ENCODE results near the gene RPP30. TPM values are rescaled to one million over a fixed set of nuclear protein-coding genes. Genes with fewer than 3 reads are reported as not detected.

RPP30 gene
- polyA plus RNA-seq (2013, experiment 1 of 2), result 103 TPM
- 93.7 TPM for polyA plus RNA-seq (2013, experiment 2 of 2)

GRCh38 chr10:90871766-90872647 lies at the start of gene RPP30:
Gene RPP30 (plus strand): TSS chr10:90871974. CDS start chr10:90871987, 13 bp downstream.
- 1% methylated on average over 43 of the region's 43 CpGs for WGBS
- Histone ChIP-seq H3K9ac (ENCODE audit: low read depth, low read length) (peak within 1 kb of the TSS; percentile 92), H3K36me3 (ENCODE audit: insufficient read depth, low read length) (peaks cover 25% of the 10 kb centered on the region), H3K4me1 (ENCODE audit: insufficient read depth, low read length) (peaks cover 8% of the 10 kb centered on the region; the same call in 1 of the 2 replicates), H3K4me3 (ENCODE audit: low read length) (peak within 1 kb of the TSS; percentile 90), H3K27ac (ENCODE audit: low read depth, low read length) (peak within 1 kb of the TSS; percentile 80), H3K27me3 (ENCODE audit: insufficient read depth, low read length) (no peaks in the 10 kb centered on the region), H3K9me3 (ENCODE audit: insufficient read depth, low read depth, low read length) (peaks cover 9% of the 10 kb centered on the region; the same call in 1 of the 2 replicates)

- WGBS, result 88% methylated on average over 1 of the region's 1 CpG
- peaks cover 2% of the 10 kb centered on the region for H3K36me3 ChIP-seq (ENCODE audit: insufficient read depth, low read length)
Observed at GRCh38 chr10:90822508-90822907, 49.3 kb upstream of the RPP30 start.

DNA sequence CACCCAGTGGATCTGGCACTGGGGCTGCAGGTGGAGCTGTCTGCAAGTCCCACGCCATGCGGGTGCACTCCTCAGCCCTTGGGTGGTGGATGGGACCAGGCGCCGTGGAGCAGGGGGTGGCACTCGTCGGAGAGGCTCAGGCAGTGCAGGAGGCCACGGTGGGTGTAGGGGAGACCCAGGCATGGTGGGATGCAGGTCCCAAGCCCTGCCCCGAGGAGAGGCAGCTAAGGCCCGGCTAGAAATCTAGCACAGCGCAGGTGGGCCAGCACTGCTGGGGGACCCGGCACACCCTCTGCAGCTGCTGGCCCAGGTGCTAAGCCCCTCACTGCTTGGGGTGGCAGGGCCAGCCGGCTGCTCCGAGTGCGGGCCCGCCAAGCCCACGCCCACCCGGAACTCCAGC lies 39.7 kb upstream of the RPP30 start:
- 96% methylated on average over 17 of the region's 17 CpGs for WGBS

More at GRCh38 chr10:90822508-90822907, 49.3 kb upstream of the RPP30 start:
- Histone ChIP-seq H3K9ac (ENCODE audit: low read depth, low read length) (no peak overlapping the region), H3K9me3 (ENCODE audit: insufficient read depth, low read depth, low read length) (peaks cover 29% of the 10 kb centered on the region), H3K27me3 (ENCODE audit: insufficient read depth, low read length) (no peaks in the 10 kb centered on the region), H3K4me1 (ENCODE audit: insufficient read depth, low read length) (peaks cover 17% of the 10 kb centered on the region), H3K4me3 (ENCODE audit: low read length) (no peak overlapping the region), H3K27ac (ENCODE audit: low read depth, low read length) (no peak overlapping the region)

GRCh38 chr10:90834326-90834725 lies 37.4 kb upstream of the RPP30 start:
- Histone ChIP-seq H3K4me1 (ENCODE audit: insufficient read depth, low read length) (no peaks in the 10 kb centered on the region), H3K27me3 (ENCODE audit: insufficient read depth, low read length) (no peaks in the 10 kb centered on the region), H3K36me3 (ENCODE audit: insufficient read depth, low read length) (no peaks in the 10 kb centered on the region), H3K4me3 (ENCODE audit: low read length) (no peak overlapping the region), H3K9ac (ENCODE audit: low read depth, low read length) (no peak overlapping the region), H3K27ac (ENCODE audit: low read depth, low read length) (no peak overlapping the region), H3K9me3 (ENCODE audit: insufficient read depth, low read depth, low read length) (no peaks in the 10 kb centered on the region)
- WGBS, result 93% methylated on average over 2 of the region's 3 CpGs

More for the DNA sequence above, 39.7 kb upstream of the RPP30 start:
- Histone ChIP-seq H3K27me3 (ENCODE audit: insufficient read depth, low read length) (no peaks in the 10 kb centered on the region), H3K4me3 (ENCODE audit: low read length) (no peak overlapping the region), H3K9ac (ENCODE audit: low read depth, low read length) (no peak overlapping the region), H3K36me3 (ENCODE audit: insufficient read depth, low read length) (no peaks in the 10 kb centered on the region), H3K27ac (ENCODE audit: low read depth, low read length) (no peak overlapping the region), H3K4me1 (ENCODE audit: insufficient read depth, low read length) (no peaks in the 10 kb centered on the region), H3K9me3 (ENCODE audit: insufficient read depth, low read depth, low read length) (0 out of 2 replicates have a peak, but pooled peaks cover under 1% of the 10 kb centered on the region)

DNA sequence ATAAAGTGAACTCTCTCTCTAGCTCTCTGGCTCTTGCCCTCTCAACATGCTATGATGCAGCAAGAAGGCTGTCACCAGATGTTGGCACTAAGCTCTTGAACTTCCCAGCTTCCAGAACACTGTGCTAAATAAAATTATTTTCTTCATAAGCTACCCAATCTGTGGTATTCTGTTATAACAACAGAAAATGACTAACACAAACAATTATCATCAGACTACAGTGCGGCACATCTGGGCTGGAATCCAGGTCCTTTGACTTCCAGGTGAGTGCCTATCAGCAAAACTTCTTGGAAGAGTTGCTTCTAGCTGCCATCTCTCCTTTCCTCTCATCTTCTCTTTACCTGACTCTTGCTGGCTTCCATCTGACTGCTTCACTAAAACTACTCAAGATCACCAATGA lies 34.3 kb upstream of the RPP30 start:
- WGBS, result 91% methylated on average over 1 of the region's 1 CpG
- Histone ChIP-seq H3K4me1 (ENCODE audit: insufficient read depth, low read length) (no peaks in the 10 kb centered on the region), H3K9ac (ENCODE audit: low read depth, low read length) (no peak overlapping the region), H3K27me3 (ENCODE audit: insufficient read depth, low read length) (no peaks in the 10 kb centered on the region), H3K36me3 (ENCODE audit: insufficient read depth, low read length) (no peaks in the 10 kb centered on the region), H3K4me3 (ENCODE audit: low read length) (no peak overlapping the region), H3K27ac (ENCODE audit: low read depth, low read length) (no peak overlapping the region), H3K9me3 (ENCODE audit: insufficient read depth, low read depth, low read length) (no peaks in the 10 kb centered on the region; the same call in 1 of the 2 replicates)

- no peak overlapping the region for H3K4me3 ChIP-seq (ENCODE audit: low read length)
Observed at GRCh38 chr10:90842725-90843124, 29.0 kb upstream of the RPP30 start.

DNA sequence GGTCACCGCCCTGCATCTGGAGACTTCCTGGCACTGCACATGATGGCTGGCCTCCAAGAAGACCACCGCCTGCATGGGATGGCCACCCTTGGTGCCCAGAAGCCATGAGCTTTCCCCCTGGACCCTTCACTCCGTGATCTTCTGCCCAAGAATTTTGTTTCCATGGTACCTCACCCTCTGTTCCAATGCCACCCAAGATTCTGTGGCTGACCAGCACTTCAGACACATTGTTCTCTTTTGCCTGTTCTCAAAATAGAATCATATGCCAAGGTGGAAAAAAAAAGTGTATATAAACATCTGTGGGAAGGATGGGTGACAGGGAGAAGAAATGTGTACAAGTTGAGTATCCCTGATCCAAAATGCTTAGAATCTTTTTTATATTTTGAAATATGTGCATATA lies 26.0 kb upstream of the RPP30 start:
- Histone ChIP-seq H3K4me3 (ENCODE audit: low read length) (no peak overlapping the region), H3K4me1 (ENCODE audit: insufficient read depth, low read length) (no peaks in the 10 kb centered on the region), H3K27me3 (ENCODE audit: insufficient read depth, low read length) (no peaks in the 10 kb centered on the region), H3K9ac (ENCODE audit: low read depth, low read length) (no peak overlapping the region), H3K9me3 (ENCODE audit: insufficient read depth, low read depth, low read length) (peaks cover 15% of the 10 kb centered on the region), H3K27ac (ENCODE audit: low read depth, low read length) (no peak overlapping the region), H3K36me3 (ENCODE audit: insufficient read depth, low read length) (no peaks in the 10 kb centered on the region)
- 92% methylated on average over 3 of the region's 3 CpGs for WGBS

More at GRCh38 chr10:90842725-90843124, 29.0 kb upstream of the RPP30 start:
- no peaks in the 10 kb centered on the region for H3K36me3 ChIP-seq (ENCODE audit: insufficient read depth, low read length)
- 95% methylated on average over 1 of the region's 1 CpG for WGBS
- H3K9ac ChIP-seq (ENCODE audit: low read depth, low read length), result no peak overlapping the region
- H3K9me3 ChIP-seq (ENCODE audit: insufficient read depth, low read depth, low read length), result no peaks in the 10 kb centered on the region; the same call in 1 of the 2 replicates
- H3K4me1 ChIP-seq (ENCODE audit: insufficient read depth, low read length), result no peaks in the 10 kb centered on the region
- H3K27ac ChIP-seq (ENCODE audit: low read depth, low read length), result no peak overlapping the region
- H3K27me3 ChIP-seq (ENCODE audit: insufficient read depth, low read length), result no peaks in the 10 kb centered on the region

DNA sequence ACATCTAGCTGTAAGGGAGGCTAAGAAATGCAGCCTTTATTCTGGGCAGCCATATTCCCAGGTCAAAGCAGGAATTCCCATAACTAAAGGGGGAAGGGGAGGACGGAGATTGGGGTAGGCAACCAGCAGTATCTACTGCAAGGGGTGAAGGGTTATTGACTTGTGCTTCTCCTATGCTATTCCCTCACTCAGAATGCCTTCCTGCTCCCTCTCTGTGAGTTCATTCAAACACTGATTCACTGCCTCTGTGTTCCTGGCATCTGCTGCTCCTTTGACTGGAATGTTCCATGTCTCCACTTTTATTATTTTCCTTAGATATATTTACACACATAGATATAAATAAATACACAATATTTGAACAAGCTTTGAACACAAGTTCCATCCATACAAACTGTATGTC lies 25.0 kb upstream of the RPP30 start:
- Histone ChIP-seq H3K9ac (ENCODE audit: low read depth, low read length) (no peak overlapping the region), H3K9me3 (ENCODE audit: insufficient read depth, low read depth, low read length) (peaks cover 23% of the 10 kb centered on the region), H3K27me3 (ENCODE audit: insufficient read depth, low read length) (no peaks in the 10 kb centered on the region), H3K27ac (ENCODE audit: low read depth, low read length) (no peak overlapping the region), H3K4me3 (ENCODE audit: low read length) (no peak overlapping the region), H3K36me3 (ENCODE audit: insufficient read depth, low read length) (no peaks in the 10 kb centered on the region), H3K4me1 (ENCODE audit: insufficient read depth, low read length) (no peaks in the 10 kb centered on the region)
- WGBS, result 90% methylated on average over 1 of the region's 1 CpG

- Histone ChIP-seq H3K4me1 (ENCODE audit: insufficient read depth, low read length) (no peaks in the 10 kb centered on the region), H3K27ac (ENCODE audit: low read depth, low read length) (no peak overlapping the region), H3K9ac (ENCODE audit: low read depth, low read length) (no peak overlapping the region), H3K4me3 (ENCODE audit: low read length) (no peak overlapping the region), H3K9me3 (ENCODE audit: insufficient read depth, low read depth, low read length) (peaks cover 23% of the 10 kb centered on the region), H3K27me3 (ENCODE audit: insufficient read depth, low read length) (no peaks in the 10 kb centered on the region), H3K36me3 (ENCODE audit: insufficient read depth, low read length) (no peaks in the 10 kb centered on the region)
- WGBS, result 89% methylated on average over 1 of the region's 1 CpG
Observed at GRCh38 chr10:90847436-90847835, 24.3 kb upstream of the RPP30 start.

DNA sequence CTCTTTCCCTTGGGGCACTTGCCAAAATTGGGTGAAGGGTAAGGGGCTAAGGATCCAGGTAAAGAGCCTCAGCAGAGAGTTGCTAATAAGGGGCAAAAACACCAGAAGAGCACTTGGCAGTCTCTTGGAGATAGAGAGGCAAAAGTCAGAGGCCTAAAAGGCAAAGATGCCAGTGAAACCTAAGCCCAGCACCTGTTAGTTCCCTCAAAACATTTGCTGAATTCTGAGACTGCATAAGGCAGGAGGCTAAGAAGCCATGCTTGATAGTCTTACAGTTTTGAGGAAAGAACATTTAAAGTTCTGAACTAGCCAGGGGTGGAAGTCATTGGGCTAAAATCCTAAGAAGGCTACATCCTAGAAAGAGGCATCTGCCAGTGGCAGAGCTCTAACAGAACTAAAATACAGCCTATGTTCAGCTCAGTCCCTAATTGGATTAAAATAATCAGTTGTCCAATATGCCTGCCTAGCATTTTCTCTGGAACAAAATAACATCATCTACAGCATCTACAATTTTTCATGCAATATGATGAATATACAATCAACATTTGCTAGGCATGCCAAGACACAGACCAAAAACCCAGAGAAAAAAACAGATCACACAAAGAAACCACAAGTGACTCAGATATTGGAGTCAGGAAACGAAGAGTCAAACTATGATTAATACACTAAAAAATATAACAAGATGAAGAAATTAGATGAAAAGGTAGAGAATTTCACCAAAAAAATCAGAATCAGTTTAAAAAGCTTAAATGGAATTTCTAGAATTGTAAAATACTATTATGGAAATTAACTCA lies 21.6 kb upstream of the RPP30 start:
- Histone ChIP-seq H3K27me3 (ENCODE audit: insufficient read depth, low read length) (peaks cover 8% of the 10 kb centered on the region), H3K9ac (ENCODE audit: low read depth, low read length) (no peak overlapping the region), H3K4me3 (ENCODE audit: low read length) (no peak overlapping the region), H3K27ac (ENCODE audit: low read depth, low read length) (no peak overlapping the region), H3K9me3 (ENCODE audit: insufficient read depth, low read depth, low read length) (peaks cover 23% of the 10 kb centered on the region), H3K36me3 (ENCODE audit: insufficient read depth, low read length) (no peaks in the 10 kb centered on the region), H3K4me1 (ENCODE audit: insufficient read depth, low read length) (no peaks in the 10 kb centered on the region)
- no CpG with 5 or more reads among the region's 1 CpG for WGBS

DNA sequence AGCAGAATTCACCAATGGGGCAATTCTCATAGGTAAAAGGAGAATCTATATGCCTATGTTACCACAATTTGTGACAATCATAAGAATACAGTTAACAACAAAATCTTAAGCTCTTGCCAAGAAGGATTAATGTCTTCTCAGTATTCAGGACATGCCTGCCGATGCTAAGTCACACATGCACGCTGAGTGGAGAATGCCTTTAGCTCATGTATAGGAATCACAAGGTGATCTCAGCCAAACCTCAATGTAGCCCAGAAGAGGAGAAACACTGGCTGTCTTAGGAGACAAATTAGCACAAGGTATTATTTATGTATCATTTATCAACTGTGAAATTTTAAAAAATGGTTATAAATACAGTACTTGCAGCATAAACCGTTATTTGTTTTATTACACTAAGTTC lies 16.6 kb upstream of the RPP30 start:
- no peak overlapping the region for H3K27ac ChIP-seq (ENCODE audit: low read depth, low read length)
- 93% methylated on average over 2 of the region's 3 CpGs for WGBS
- H3K27me3 ChIP-seq (ENCODE audit: insufficient read depth, low read length), result peaks cover 55% of the 10 kb centered on the region
- H3K4me3 ChIP-seq (ENCODE audit: low read length), result peak overlapping the region; percentile 79
- H3K9me3 ChIP-seq (ENCODE audit: insufficient read depth, low read depth, low read length), result peaks cover 14% of the 10 kb centered on the region
- no peaks in the 10 kb centered on the region for H3K36me3 ChIP-seq (ENCODE audit: insufficient read depth, low read length)
- H3K9ac ChIP-seq (ENCODE audit: low read depth, low read length), result no peak overlapping the region
- 0 out of 2 replicates have a peak, but pooled peaks cover 12% of the 10 kb centered on the region for H3K4me1 ChIP-seq (ENCODE audit: insufficient read depth, low read length)
